Esophagus muscularis mucosa (tissue), 3 donors: ENCODE data around the gene PTPRQ.

Experiments
- EP300 ChIP-seq: sonication (generic); formaldehyde crosslinking; IDR thresholded peaks from one replicate; pipeline ENCODE4 v1.6.1; 2017; ENCODE audit warnings: antibody characterized with exemption
- TF ChIP-seq, protein P1 (sequence below), 3 experiments: fragments of 200-600 bp in 2 of 3; fragments of 450-650 bp in 1 of 3; sonication (generic) in 2 of 3; IDR thresholded peaks; one replicate each; pipeline ENCODE4 v1.5.1; 2017 to 2019; ENCODE audit warnings: antibody characterized with exemption in 3 of 3, mild to moderate bottlenecking in 2 of 3, moderate library complexity in 1 of 3

DNA sequence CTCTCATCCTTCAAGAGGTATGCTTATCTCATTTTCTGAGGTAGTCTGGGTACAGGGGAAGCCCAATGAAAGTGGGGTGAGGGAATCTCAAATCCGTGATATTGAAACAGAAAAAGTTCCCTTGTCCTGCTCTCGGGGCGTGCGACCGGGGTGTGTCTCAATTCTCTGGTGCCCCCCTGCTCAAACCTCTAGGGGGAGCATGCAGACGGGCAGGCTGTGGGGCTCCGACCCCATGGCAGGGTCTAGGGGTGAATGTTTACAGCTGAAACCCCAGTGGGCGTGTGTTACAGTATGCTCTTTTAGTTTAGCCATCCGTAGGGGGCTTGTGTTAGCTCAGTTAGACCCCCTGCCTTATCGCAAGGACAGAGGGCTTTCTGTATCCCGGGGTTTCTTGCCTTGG is 68.7 kb downstream of the PTPRQ start:
- TF ChIP-seq, protein P1, sequence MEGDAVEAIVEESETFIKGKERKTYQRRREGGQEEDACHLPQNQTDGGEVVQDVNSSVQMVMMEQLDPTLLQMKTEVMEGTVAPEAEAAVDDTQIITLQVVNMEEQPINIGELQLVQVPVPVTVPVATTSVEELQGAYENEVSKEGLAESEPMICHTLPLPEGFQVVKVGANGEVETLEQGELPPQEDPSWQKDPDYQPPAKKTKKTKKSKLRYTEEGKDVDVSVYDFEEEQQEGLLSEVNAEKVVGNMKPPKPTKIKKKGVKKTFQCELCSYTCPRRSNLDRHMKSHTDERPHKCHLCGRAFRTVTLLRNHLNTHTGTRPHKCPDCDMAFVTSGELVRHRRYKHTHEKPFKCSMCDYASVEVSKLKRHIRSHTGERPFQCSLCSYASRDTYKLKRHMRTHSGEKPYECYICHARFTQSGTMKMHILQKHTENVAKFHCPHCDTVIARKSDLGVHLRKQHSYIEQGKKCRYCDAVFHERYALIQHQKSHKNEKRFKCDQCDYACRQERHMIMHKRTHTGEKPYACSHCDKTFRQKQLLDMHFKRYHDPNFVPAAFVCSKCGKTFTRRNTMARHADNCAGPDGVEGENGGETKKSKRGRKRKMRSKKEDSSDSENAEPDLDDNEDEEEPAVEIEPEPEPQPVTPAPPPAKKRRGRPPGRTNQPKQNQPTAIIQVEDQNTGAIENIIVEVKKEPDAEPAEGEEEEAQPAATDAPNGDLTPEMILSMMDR (IDR thresholded peaks at IDR 0.05), result no peak
- TF ChIP-seq EP300, result no peak
